ENCODE data around the gene SLC5A9. TPM values are rescaled to one million over a fixed set of nuclear protein-coding genes. Genes with fewer than 3 reads are reported as not detected.
A peak's percentile ranks its signal among the peaks of the same experiment; 100 is the strongest.

Gene SLC5A9
- total and polyA plus RNA-seq, 9 of the 15 experiments (the other 6 are each of a cell fraction or from before 2014, with no cell fraction given) = not detected

- TF ChIP-seq KDM1A (IDR thresholded peaks at IDR 0.05) (no peak), POLR2B (IDR thresholded peaks at IDR 0.05; ENCODE audit: low read depth, partially characterized antibody) (no peak), ARID2 (IDR thresholded peaks at IDR 0.05) (no peak), ZBTB34 (CRISPR knock-in tag; IDR thresholded peaks at IDR 0.05) (no peak), HDAC1 (IDR thresholded peaks at IDR 0.05) (no peak), PHTF2 (CRISPR knock-in tag; IDR thresholded peaks at IDR 0.05) (no peak)
These were observed 6.2 kb upstream of the SLC5A9 start (continued) for GRCh38 chr1:48216313-48216712.

GRCh38 chr1:48216941-48217340 is 5.6 kb upstream of the SLC5A9 start:
- ChIA-PET POLR2A (no interaction called here), CTCF (ENCODE audit: low intra/inter-chr PET ratio) (no interaction called here)
- intact Hi-C loops (cut with micrococcal nuclease) (no loop called here), in situ Hi-C loops (cut with MboI) (loop anchor here (25.0 kb wide), 1 partner anchor 455 kb away; no protein-coding TSS in a partner anchor)
- peaks cover 0 to 6% of the 10 kb centered on the region in 2 experiments; a peak in 2 of 5 replicates for H3K27me3 ChIP-seq (ENCODE audit: control insufficient read depth in 2 of 2, insufficient read depth in 2 of 2, low read length in 2 of 2)
- no peaks in the 10 kb centered on the region for H3K79me2 ChIP-seq (ENCODE audit: control insufficient read depth, insufficient read depth, low read length)
- H3K9me1 ChIP-seq (ENCODE audit: control insufficient read depth, insufficient read depth, low read length) = no peaks in the 10 kb centered on the region
- ATAC-seq (peak; percentile 82), DNase-seq (ENCODE audit: extremely low read depth in 1 of 4, low spot score in 3 of 4) (peak; percentile 17 to 51 (median 46)), FAIRE-seq (no peak)
- no peak overlapping the region for H3K4me2 ChIP-seq (ENCODE audit: insufficient read depth, low read length)
- no peaks in the 10 kb centered on the region for H4K20me1 ChIP-seq (replicated peaks; ENCODE audit: control insufficient read depth, insufficient read depth, low read length)
- H2AFZ ChIP-seq (ENCODE audit: low read depth, low read length) = no peak overlapping the region
- H3K4me1 ChIP-seq (replicated peaks in 1 of 2; ENCODE audit: control insufficient read depth in 2 of 2, insufficient read depth in 2 of 2, low read length in 2 of 2) = no peaks in the 10 kb centered on the region
- H3K27ac ChIP-seq (ENCODE audit: extremely low read depth, low read depth, low read length) = no peak overlapping the region
- H3K36me3 ChIP-seq (ENCODE audit: control insufficient read depth, insufficient read depth, low read length) = no peaks in the 10 kb centered on the region
- no peak overlapping the region for H3K9ac ChIP-seq (ENCODE audit: insufficient read depth in 1 of 2, low read depth in 2 of 2, low read length in 2 of 2)
- no TSS peak for BruUV-seq (replicated peaks)
- WGBS (ENCODE audit: insufficient coverage, low coverage, missing lambda C conversion rate) = 0% methylated on average over 3 of the region's 3 CpGs
- H3K9me3 ChIP-seq (replicated peaks; ENCODE audit: control insufficient read depth, insufficient read depth, low read depth, low read length) = no peaks in the 10 kb centered on the region
- H3K4me3 ChIP-seq = no peak overlapping the region
- no peak for TF ChIP-seq USF1 (CRISPR knock-in tag; IDR thresholded peaks at IDR 0.05)
- no peak for TF ChIP-seq ZNF184 (CRISPR knock-in tag; IDR thresholded peaks at IDR 0.05)
- no peak for TF ChIP-seq PCBP2 (IDR thresholded peaks at IDR 0.05; ENCODE audit: low read depth, low read length, poor library complexity, severe bottlenecking)
- no peak for TF ChIP-seq IRF1 (CRISPR knock-in tag; IDR thresholded peaks at IDR 0.05; ENCODE audit: borderline replicate concordance)
- no peak for TF ChIP-seq SNIP1 (IDR thresholded peaks at IDR 0.05; ENCODE audit: low read depth)
- TF ChIP-seq CTCF (IDR thresholded peaks at IDR 0.05 in 2 of 3, conservative IDR thresholded peaks at IDR 0.05 in 1 of 3; ENCODE audit: insufficient read depth in 2 of 3, low read depth in 1 of 3, low read length in 3 of 3) = peak; percentile 34 to 50 (median 48); a peak in 5 of 6 replicates
- TF ChIP-seq CLOCK (CRISPR knock-in tag; IDR thresholded peaks at IDR 0.05; ENCODE audit: borderline replicate concordance) = no peak
